Endothelial cell of umbilical vein (primary cell): ENCODE measurements around the gene CYP4F22. TPM values are rescaled to one million over a fixed set of nuclear protein-coding genes. Genes with fewer than 3 reads are reported as not detected.

Experiments
- BruUV-seq: library from RNA; stranded (reverse); fragments of 400-500 nt; replicated peaks from 2 replicates; lab custom pipeline; 2021; lab: Mats Ljungman, UMichigan
- CTCF ChIA-PET: fragments of 300-600, 350-600 bp; sonication (Branson Sonifier 250); formaldehyde crosslinking; loops from one replicate; lab custom pipeline; 2021; ENCODE audit warnings: antibody characterized with exemption, inconsistent platforms; lab: Charles Lee
- POLR2A ChIA-PET: fragments of 300-600, 350-600 bp; sonication (Branson Sonifier 250); formaldehyde crosslinking; loops from one replicate; lab custom pipeline; 2021; ENCODE audit warnings: antibody characterized with exemption, inconsistent platforms; lab: Charles Lee
- DNase-seq: peaks from one replicate; pipeline ENCODE4 v3.0.0-alpha.2; 2011; ENCODE audit warnings: low read depth, low spot score
- FAIRE-seq: peaks from 2 replicates; lab custom pipeline; 2011; peaks lifted over from hg19 to GRCh38; lab: Jason Lieb, UNC
- H2AFZ ChIP-seq: 2 replicates; pipeline ENCODE4 v1.6.0; 2012; ENCODE audit warnings: low read depth, low read length, control low read depth, inconsistent platforms
- H3K27ac ChIP-seq: 2 replicates; pipeline ENCODE4 v1.5.1; 2011; ENCODE audit warnings: low read depth, mild to moderate bottlenecking, control low read depth, low read length, moderate library complexity; ENCODE audit not compliant: insufficient read depth
- H3K27me3 ChIP-seq, 2 experiments: 2 replicates each; pipeline versions ENCODE4 v1.6.0 to v1.6.1; 2011; ENCODE audit warnings: low read length in 2 of 2, mixed read lengths in 1 of 2; ENCODE audit not compliant: control insufficient read depth in 2 of 2, insufficient read depth in 2 of 2
- H3K36me3 ChIP-seq, 2 experiments: 2 replicates in 1 of 2; 3 replicates in 1 of 2; pipeline ENCODE4 v1.5.1; 2011; ENCODE audit warnings: low read length in 2 of 2, mild to moderate bottlenecking in 1 of 2, moderate library complexity in 1 of 2; ENCODE audit not compliant: control insufficient read depth in 2 of 2, insufficient read depth in 2 of 2; ENCODE audit errors: extremely low read depth in 1 of 2
- H3K4me1 ChIP-seq: 3 replicates; pipeline ENCODE4 v1.5.1; 2011; ENCODE audit warnings: mild to moderate bottlenecking, low read length; ENCODE audit not compliant: control insufficient read depth, insufficient read depth; ENCODE audit errors: extremely low read depth
- H3K4me2 ChIP-seq: 2 replicates; pipeline ENCODE4 v1.6.1; 2011; ENCODE audit warnings: low read length, control low read depth, mixed read lengths; ENCODE audit not compliant: insufficient read depth
- H3K4me3 ChIP-seq, 3 experiments: fragments of 200-600 bp in 1 of 3; sonication (generic), shearing (Covaris generic) in 1 of 3; replicated peaks in 1 of 3; 2 replicates each; pipeline ENCODE4 v1.5.1; 2011 to 2016; ENCODE audit warnings: control low read depth in 3 of 3, low read length in 3 of 3, mild to moderate bottlenecking in 2 of 3, inconsistent platforms in 1 of 3, low read depth in 1 of 3, moderate library complexity in 1 of 3; ENCODE audit not compliant: insufficient read depth in 1 of 3
- H3K79me2 ChIP-seq: 2 replicates; pipeline ENCODE4 v1.6.0; 2012; ENCODE audit warnings: low read length, inconsistent platforms; ENCODE audit not compliant: control insufficient read depth, insufficient read depth
- H3K9ac ChIP-seq: replicated peaks from 2 replicates; pipeline ENCODE3; 2011; ENCODE audit warnings: low read length, control low read depth; ENCODE audit not compliant: insufficient read depth; ENCODE audit errors: extremely low read depth
- H3K9me1 ChIP-seq: replicated peaks from 3 replicates; pipeline ENCODE4 v1.6.0; 2011; ENCODE audit warnings: mild to moderate bottlenecking, low read length; ENCODE audit not compliant: control insufficient read depth, insufficient read depth; ENCODE audit errors: extremely low read depth
- H3K9me3 ChIP-seq: replicated peaks from 2 replicates; pipeline ENCODE4 v1.5.1; 2012; ENCODE audit warnings: low read length, inconsistent platforms; ENCODE audit not compliant: control insufficient read depth, insufficient read depth
- H4K20me1 ChIP-seq: replicated peaks from 2 replicates; pipeline ENCODE3; 2011; ENCODE audit warnings: mild to moderate bottlenecking, low read length; ENCODE audit not compliant: control insufficient read depth, insufficient read depth; ENCODE audit errors: extremely low read depth
- CTCF ChIP-seq, 2 donors: IDR thresholded peaks; 1 replicate in 1 of 2; 2 replicates in 1 of 2; pipeline ENCODE4 v1.5.1; 2011; ENCODE audit warnings: low read length in 2 of 2, mild to moderate bottlenecking in 2 of 2, moderate library complexity in 2 of 2, control low read depth in 1 of 2, inconsistent platforms in 1 of 2, low read depth in 1 of 2; ENCODE audit not compliant: insufficient read depth in 1 of 2; ENCODE audit errors: extremely low read depth in 1 of 2
- GATA2 ChIP-seq: IDR thresholded peaks from 2 replicates; pipeline ENCODE4 v1.7.0; 2011; ENCODE audit warnings: low read depth, mild to moderate bottlenecking, moderate library complexity, mixed read lengths, low read length; ENCODE audit not compliant: insufficient read length, insufficient read depth
- MAX ChIP-seq: IDR thresholded peaks from 2 replicates; pipeline ENCODE4 v1.6.1; 2011; ENCODE audit not compliant: insufficient read depth, insufficient read length
- MYC ChIP-seq: IDR thresholded peaks from one replicate; pipeline ENCODE4 v1.6.1; 2011; ENCODE audit warnings: mild to moderate bottlenecking, low read depth, low read length
- POLR2A ChIP-seq: IDR thresholded peaks from 2 replicates; pipeline ENCODE4 v1.6.1; 2012; ENCODE audit warnings: low read depth, mild to moderate bottlenecking, control low read depth, low read length
- POLR2AphosphoS5 ChIP-seq: IDR thresholded peaks from 2 replicates; pipeline ENCODE4 v1.6.1; 2012; ENCODE audit warnings: low read depth, mild to moderate bottlenecking, control low read depth, low read length, moderate library complexity; ENCODE audit not compliant: insufficient read depth
- dilution Hi-C: fragments of 300-500 bp; cut with MboI; formaldehyde crosslinking; loops from one replicate; pipeline ENCODE4 v1.15.0; 2019; ENCODE audit warnings: low sequenced_read_pairs; ENCODE audit not compliant: extremely low pct_ligation_motif_present
- intact Hi-C: fragments of 100-400 bp; cut with micrococcal nuclease; formaldehyde crosslinking; loops from one replicate; pipeline ENCODE4 v1.10.0; 2022
- polyA plus RNA-seq, 4 experiments: library from polyadenylated mRNA; depleted of rRNA in 3 of 4; stranded (reverse) in 3 of 4; unstranded in 1 of 4; fragments of >200 nt; gene quantifications; 2 replicates each; pipeline versions ENCODE4 v1.2.1 to v1.2.3, GENCODE V29; 2011 to 2012; ENCODE audit warnings: missing spikeins in 1 of 4
- total RNA-seq: library from RNA; stranded (reverse); gene quantifications from 2 replicates; pipeline ENCODE4 v1.2.3, GENCODE V29; 2021

Gene CYP4F22
- total and polyA plus RNA-seq, 2 donors (not counting 3 experiments of a cell fraction or from before 2014, with no cell fraction given) = not detected

- H3K36me3 ChIP-seq = no peaks in the 10 kb centered on the region
- H3K79me2 ChIP-seq = no peaks in the 10 kb centered on the region
- intact Hi-C loops (no loop called here), dilution Hi-C loops (no loop called here)
- TF ChIP-seq GATA2 (no peak), POLR2A (no peak), CTCF (IDR thresholded peaks at IDR 0.05; ENCODE audit: extremely low read depth in 1 of 2, insufficient read depth in 1 of 2, low read depth in 1 of 2, low read length in 2 of 2) (no peak), MAX (no peak), MYC (no peak), POLR2AphosphoS5 (no peak)
- no peak overlapping the region for H3K4me2 ChIP-seq
- ChIA-PET POLR2A (no interaction called here), CTCF (no interaction called here)
- no peak overlapping the region for H3K27ac ChIP-seq
- no peak overlapping the region for H3K4me3 ChIP-seq
- H3K4me1 ChIP-seq = no peaks in the 10 kb centered on the region
- H3K27me3 ChIP-seq = no peaks in the 10 kb centered on the region
- no peaks in the 10 kb centered on the region for H3K9me3 ChIP-seq
- no peaks in the 10 kb centered on the region for H3K9me1 ChIP-seq
- FAIRE-seq (no peak), DNase-seq (no peak)
- BruUV-seq = no TSS peak
- no peak overlapping the region for H3K9ac ChIP-seq
- H4K20me1 ChIP-seq = no peaks in the 10 kb centered on the region
- H2AFZ ChIP-seq = no peak overlapping the region
These were observed 19.7 kb upstream of the CYP4F22 start for GRCh38 chr19:15488489-15489226.
